Endothelial cell of umbilical vein (primary cell): Measurements from ENCODE around the gene ANAPC16. TPM values are rescaled to one million over a fixed set of nuclear protein-coding genes. Genes with fewer than 3 reads are reported as not detected.

Source experiments
- BruUV-seq: library from RNA; stranded (reverse); fragments of 400-500 nt; replicated peaks from 2 replicates; lab custom pipeline; 2021; lab: Mats Ljungman, UMichigan
- CTCF ChIA-PET: fragments of 300-600, 350-600 bp; sonication (Branson Sonifier 250); formaldehyde crosslinking; loops from one replicate; lab custom pipeline; 2021; ENCODE audit warnings: antibody characterized with exemption, inconsistent platforms; lab: Charles Lee
- POLR2A ChIA-PET: fragments of 300-600, 350-600 bp; sonication (Branson Sonifier 250); formaldehyde crosslinking; loops from one replicate; lab custom pipeline; 2021; ENCODE audit warnings: antibody characterized with exemption, inconsistent platforms; lab: Charles Lee
- DNase-seq: peaks from one replicate; pipeline ENCODE4 v3.0.0-alpha.2; 2011; ENCODE audit warnings: low read depth, low spot score
- FAIRE-seq: peaks from 2 replicates; lab custom pipeline; 2011; peaks lifted over from hg19 to GRCh38; lab: Jason Lieb, UNC
- H2AFZ ChIP-seq: 2 replicates; pipeline ENCODE4 v1.6.0; 2012; ENCODE audit warnings: low read depth, low read length, control low read depth, inconsistent platforms
- H3K27ac ChIP-seq: 2 replicates; pipeline ENCODE4 v1.5.1; 2011; ENCODE audit warnings: low read depth, mild to moderate bottlenecking, control low read depth, low read length, moderate library complexity; ENCODE audit not compliant: insufficient read depth
- H3K27me3 ChIP-seq, 2 experiments: 2 replicates each; pipeline versions ENCODE4 v1.6.0 to v1.6.1; 2011; ENCODE audit warnings: low read length in 2 of 2, mixed read lengths in 1 of 2; ENCODE audit not compliant: control insufficient read depth in 2 of 2, insufficient read depth in 2 of 2
- H3K36me3 ChIP-seq, 2 experiments: 2 replicates in 1 of 2; 3 replicates in 1 of 2; pipeline ENCODE4 v1.5.1; 2011; ENCODE audit warnings: low read length in 2 of 2, mild to moderate bottlenecking in 1 of 2, moderate library complexity in 1 of 2; ENCODE audit not compliant: control insufficient read depth in 2 of 2, insufficient read depth in 2 of 2; ENCODE audit errors: extremely low read depth in 1 of 2
- H3K4me1 ChIP-seq: 3 replicates; pipeline ENCODE4 v1.5.1; 2011; ENCODE audit warnings: mild to moderate bottlenecking, low read length; ENCODE audit not compliant: control insufficient read depth, insufficient read depth; ENCODE audit errors: extremely low read depth
- H3K4me2 ChIP-seq: 2 replicates; pipeline ENCODE4 v1.6.1; 2011; ENCODE audit warnings: low read length, control low read depth, mixed read lengths; ENCODE audit not compliant: insufficient read depth
- H3K4me3 ChIP-seq, 3 experiments: fragments of 200-600 bp in 1 of 3; sonication (generic), shearing (Covaris generic) in 1 of 3; replicated peaks in 1 of 3; 2 replicates each; pipeline ENCODE4 v1.5.1; 2011 to 2016; ENCODE audit warnings: control low read depth in 3 of 3, low read length in 3 of 3, mild to moderate bottlenecking in 2 of 3, inconsistent platforms in 1 of 3, low read depth in 1 of 3, moderate library complexity in 1 of 3; ENCODE audit not compliant: insufficient read depth in 1 of 3
- H3K79me2 ChIP-seq: 2 replicates; pipeline ENCODE4 v1.6.0; 2012; ENCODE audit warnings: low read length, inconsistent platforms; ENCODE audit not compliant: control insufficient read depth, insufficient read depth
- H3K9ac ChIP-seq: replicated peaks from 2 replicates; pipeline ENCODE3; 2011; ENCODE audit warnings: low read length, control low read depth; ENCODE audit not compliant: insufficient read depth; ENCODE audit errors: extremely low read depth
- H3K9me1 ChIP-seq: replicated peaks from 3 replicates; pipeline ENCODE4 v1.6.0; 2011; ENCODE audit warnings: mild to moderate bottlenecking, low read length; ENCODE audit not compliant: control insufficient read depth, insufficient read depth; ENCODE audit errors: extremely low read depth
- H3K9me3 ChIP-seq: replicated peaks from 2 replicates; pipeline ENCODE4 v1.5.1; 2012; ENCODE audit warnings: low read length, inconsistent platforms; ENCODE audit not compliant: control insufficient read depth, insufficient read depth
- H4K20me1 ChIP-seq: replicated peaks from 2 replicates; pipeline ENCODE3; 2011; ENCODE audit warnings: mild to moderate bottlenecking, low read length; ENCODE audit not compliant: control insufficient read depth, insufficient read depth; ENCODE audit errors: extremely low read depth
- EZH2 ChIP-seq: IDR thresholded peaks from 2 replicates; pipeline ENCODE4 v1.6.1; 2012; ENCODE audit warnings: borderline replicate concordance, low read depth, mild to moderate bottlenecking, moderate library complexity, low read length, inconsistent platforms; ENCODE audit not compliant: severe bottlenecking
- FOS ChIP-seq: IDR thresholded peaks from 2 replicates; pipeline ENCODE4 v1.6.1; 2011; ENCODE audit warnings: mild to moderate bottlenecking, low read length, moderate library complexity, borderline replicate concordance; ENCODE audit not compliant: insufficient read depth
- GATA2 ChIP-seq: IDR thresholded peaks from 2 replicates; pipeline ENCODE4 v1.7.0; 2011; ENCODE audit warnings: low read depth, mild to moderate bottlenecking, moderate library complexity, mixed read lengths, low read length; ENCODE audit not compliant: insufficient read length, insufficient read depth
- JUN ChIP-seq: IDR thresholded peaks from 2 replicates; pipeline ENCODE4 v1.6.1; 2011; ENCODE audit warnings: borderline replicate concordance, low read depth; ENCODE audit not compliant: insufficient read length, insufficient read depth
- MAX ChIP-seq: IDR thresholded peaks from 2 replicates; pipeline ENCODE4 v1.6.1; 2011; ENCODE audit not compliant: insufficient read depth, insufficient read length
- MYC ChIP-seq: IDR thresholded peaks from one replicate; pipeline ENCODE4 v1.6.1; 2011; ENCODE audit warnings: mild to moderate bottlenecking, low read depth, low read length
- POLR2A ChIP-seq: IDR thresholded peaks from 2 replicates; pipeline ENCODE4 v1.6.1; 2012; ENCODE audit warnings: low read depth, mild to moderate bottlenecking, control low read depth, low read length
- POLR2AphosphoS5 ChIP-seq: IDR thresholded peaks from 2 replicates; pipeline ENCODE4 v1.6.1; 2012; ENCODE audit warnings: low read depth, mild to moderate bottlenecking, control low read depth, low read length, moderate library complexity; ENCODE audit not compliant: insufficient read depth
- dilution Hi-C: fragments of 300-500 bp; cut with MboI; formaldehyde crosslinking; loops from one replicate; pipeline ENCODE4 v1.15.0; 2019; ENCODE audit warnings: low sequenced_read_pairs; ENCODE audit not compliant: extremely low pct_ligation_motif_present
- intact Hi-C: fragments of 100-400 bp; cut with micrococcal nuclease; formaldehyde crosslinking; loops from one replicate; pipeline ENCODE4 v1.10.0; 2022
- polyA plus RNA-seq, 4 experiments: library from polyadenylated mRNA; depleted of rRNA in 3 of 4; stranded (reverse) in 3 of 4; unstranded in 1 of 4; fragments of >200 nt; gene quantifications; 2 replicates each; pipeline versions ENCODE4 v1.2.1 to v1.2.3, GENCODE V29; 2011 to 2012; ENCODE audit warnings: missing spikeins in 1 of 4
- total RNA-seq: library from RNA; stranded (reverse); gene quantifications from 2 replicates; pipeline ENCODE4 v1.2.3, GENCODE V29; 2021
- TF ChIP-seq, protein P1 (sequence below), 2 donors: IDR thresholded peaks; 1 replicate in 1 of 2; 2 replicates in 1 of 2; pipeline ENCODE4 v1.5.1; 2011; ENCODE audit warnings: low read length in 2 of 2, mild to moderate bottlenecking in 2 of 2, moderate library complexity in 2 of 2, control low read depth in 1 of 2, inconsistent platforms in 1 of 2, low read depth in 1 of 2; ENCODE audit not compliant: insufficient read depth in 1 of 2; ENCODE audit errors: extremely low read depth in 1 of 2

The ANAPC16 gene
- total and polyA plus RNA-seq, 2 donors (not counting 3 experiments of a cell fraction or from before 2014, with no cell fraction given) = 38.1 to 44.4 TPM

DNA sequence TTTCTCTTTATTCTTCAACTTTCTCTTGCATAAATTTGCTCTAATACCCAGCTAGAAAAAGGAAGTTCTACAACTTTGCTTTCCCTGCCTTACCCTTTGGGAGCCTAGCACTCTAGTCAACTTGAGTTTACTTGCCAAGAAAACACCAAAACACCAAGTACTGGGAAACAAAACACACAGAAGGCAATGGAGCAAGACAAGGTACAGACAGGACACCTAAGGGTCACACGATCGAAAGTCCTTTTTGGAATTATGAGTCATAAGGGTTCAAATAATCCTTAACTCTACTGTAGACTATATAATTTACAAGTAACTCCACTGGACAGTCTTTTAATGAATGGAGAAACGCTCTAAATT, 42.6 kb upstream of the ANAPC16 start:
- Histone ChIP-seq H3K9ac (no peak overlapping the region), H3K4me3 (no peak overlapping the region), H3K79me2 (no peaks in the 10 kb centered on the region), H3K36me3 (no peaks in the 10 kb centered on the region), H2AFZ (no peak overlapping the region), H4K20me1 (no peaks in the 10 kb centered on the region), H3K4me1 (peaks cover 42% of the 10 kb centered on the region), H3K9me1 (peaks cover 2% of the 10 kb centered on the region), H3K27me3 (no peaks in the 10 kb centered on the region), H3K27ac (no peak overlapping the region), H3K4me2 (no peak overlapping the region), H3K9me3 (no peaks in the 10 kb centered on the region)
- CTCF ChIA-PET = interaction anchor here (0.6 to 2.6 kb wide), 3 partner anchors 10 to 364 kb away, joined by 3 to 18 read pairs (median 8); no protein-coding TSS in a partner anchor
- POLR2A ChIA-PET = no interaction called here
- TF ChIP-seq MAX = no peak
- TF ChIP-seq EZH2 = no peak
- TF ChIP-seq, protein P1, sequence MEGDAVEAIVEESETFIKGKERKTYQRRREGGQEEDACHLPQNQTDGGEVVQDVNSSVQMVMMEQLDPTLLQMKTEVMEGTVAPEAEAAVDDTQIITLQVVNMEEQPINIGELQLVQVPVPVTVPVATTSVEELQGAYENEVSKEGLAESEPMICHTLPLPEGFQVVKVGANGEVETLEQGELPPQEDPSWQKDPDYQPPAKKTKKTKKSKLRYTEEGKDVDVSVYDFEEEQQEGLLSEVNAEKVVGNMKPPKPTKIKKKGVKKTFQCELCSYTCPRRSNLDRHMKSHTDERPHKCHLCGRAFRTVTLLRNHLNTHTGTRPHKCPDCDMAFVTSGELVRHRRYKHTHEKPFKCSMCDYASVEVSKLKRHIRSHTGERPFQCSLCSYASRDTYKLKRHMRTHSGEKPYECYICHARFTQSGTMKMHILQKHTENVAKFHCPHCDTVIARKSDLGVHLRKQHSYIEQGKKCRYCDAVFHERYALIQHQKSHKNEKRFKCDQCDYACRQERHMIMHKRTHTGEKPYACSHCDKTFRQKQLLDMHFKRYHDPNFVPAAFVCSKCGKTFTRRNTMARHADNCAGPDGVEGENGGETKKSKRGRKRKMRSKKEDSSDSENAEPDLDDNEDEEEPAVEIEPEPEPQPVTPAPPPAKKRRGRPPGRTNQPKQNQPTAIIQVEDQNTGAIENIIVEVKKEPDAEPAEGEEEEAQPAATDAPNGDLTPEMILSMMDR (IDR thresholded peaks at IDR 0.05; ENCODE audit: extremely low read depth in 1 of 2, insufficient read depth in 1 of 2, low read depth in 1 of 2, low read length in 2 of 2) = no peak
- TF ChIP-seq POLR2A = no peak
- no peak for TF ChIP-seq JUN
- no peak for TF ChIP-seq MYC
- no peak for TF ChIP-seq POLR2AphosphoS5
- TF ChIP-seq FOS = no peak
- no peak for TF ChIP-seq GATA2
- intact Hi-C loops = loop anchor here (5.0 kb wide), 3 partner anchors 41 to 164 kb away; no protein-coding TSS in a partner anchor
- DNase-seq (no peak), FAIRE-seq (no peak)
- BruUV-seq = no TSS peak
- dilution Hi-C loops = no loop called here
